Germinal center (tissue), 1 donor: Measurements from ENCODE around the gene PITX1.
"Not testable (repeated sequence)": the region's sequence is repeated elsewhere in the genome, so short reads cannot be mapped to it uniquely, and the experiment has no call there.

Source experiments
- DNase-seq: peaks from one replicate; pipeline ENCODE4 v3.0.0; 2012; ENCODE audit warnings: mixed read lengths, low spot score

PITX1 gene

GRCh38 chr5:135010502-135011354 lies 23.3 kb downstream of the PITX1 start:
- no peak for DNase-seq

- no peak for DNase-seq
These were observed 24.1 kb downstream of the PITX1 start for GRCh38 chr5:135009736-135010501.

GRCh38 chr5:135008981-135009735 lies 24.9 kb downstream of the PITX1 start:
- no peak for DNase-seq

DNA sequence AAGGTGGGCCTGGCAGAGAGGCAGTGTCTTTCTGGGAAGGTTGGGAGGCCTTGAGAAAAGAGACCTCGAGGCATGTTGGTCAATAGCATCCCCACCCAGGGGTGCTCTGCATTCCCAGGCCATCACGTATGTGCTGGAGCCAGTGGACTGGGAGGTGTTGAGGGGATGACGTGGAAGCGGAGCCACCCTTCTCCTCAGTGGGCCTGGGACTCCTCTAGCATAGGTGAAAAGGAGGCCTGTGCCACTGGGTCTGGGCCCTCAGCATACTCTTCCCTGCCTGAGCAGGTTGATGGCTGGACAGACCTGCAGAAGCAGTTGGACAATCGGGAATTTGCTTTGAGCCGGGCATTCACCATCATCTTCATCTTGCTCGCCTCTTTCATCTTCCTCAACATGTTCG lies 25.5 kb downstream of the PITX1 start:
- no peak for DNase-seq

- peak; percentile 1 for DNase-seq
These were observed 26.2 kb downstream of the PITX1 start for GRCh38 chr5:135007749-135008363.

- peak; percentile 0 for DNase-seq
These were observed 26.7 kb downstream of the PITX1 start for GRCh38 chr5:135007305-135007704.

DNA sequence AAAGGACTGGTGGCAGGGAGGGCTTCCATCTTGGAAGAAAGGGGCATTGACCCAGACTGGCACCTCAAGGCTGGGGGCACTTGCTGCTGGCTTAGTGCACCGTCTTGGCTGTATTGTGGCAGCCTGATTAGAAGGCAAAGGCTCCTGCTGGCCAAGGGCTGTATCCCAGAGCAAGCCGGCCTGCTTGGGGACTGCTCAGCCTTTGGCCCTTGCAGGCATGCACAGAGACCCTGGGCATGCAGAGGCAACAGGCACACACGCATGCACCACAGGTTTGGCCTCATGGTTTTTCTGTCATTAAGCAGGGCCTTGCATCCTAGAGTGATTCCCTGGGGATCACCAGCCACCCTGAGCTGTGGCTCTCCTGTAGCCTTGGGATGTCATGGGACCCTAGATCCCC lies 29.0 kb downstream of the PITX1 start:
- DNase-seq = no peak

- DNase-seq = no peak
These were observed 29.7 kb downstream of the PITX1 start for GRCh38 chr5:135004376-135004775.

DNA sequence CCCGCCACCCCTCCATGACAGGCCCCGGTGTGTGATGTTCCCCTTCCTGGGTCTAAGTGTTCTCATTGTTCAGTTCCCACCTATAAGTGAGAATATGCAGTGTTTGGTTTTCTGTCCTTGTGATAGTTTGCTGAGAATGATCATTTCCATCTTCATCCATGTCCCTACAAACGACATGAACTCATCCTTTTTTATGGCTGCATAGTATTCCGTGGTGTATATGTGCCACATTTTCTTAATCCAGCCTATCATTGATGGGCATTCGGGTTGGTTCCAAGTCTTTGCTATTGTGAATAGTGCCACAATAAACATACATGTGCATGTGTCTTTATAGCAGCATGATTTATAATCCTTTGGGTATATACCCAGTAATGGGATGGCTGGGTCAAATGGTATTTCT lies 36.0 kb downstream of the PITX1 start:
- DNase-seq = not testable (repeated sequence)

DNA sequence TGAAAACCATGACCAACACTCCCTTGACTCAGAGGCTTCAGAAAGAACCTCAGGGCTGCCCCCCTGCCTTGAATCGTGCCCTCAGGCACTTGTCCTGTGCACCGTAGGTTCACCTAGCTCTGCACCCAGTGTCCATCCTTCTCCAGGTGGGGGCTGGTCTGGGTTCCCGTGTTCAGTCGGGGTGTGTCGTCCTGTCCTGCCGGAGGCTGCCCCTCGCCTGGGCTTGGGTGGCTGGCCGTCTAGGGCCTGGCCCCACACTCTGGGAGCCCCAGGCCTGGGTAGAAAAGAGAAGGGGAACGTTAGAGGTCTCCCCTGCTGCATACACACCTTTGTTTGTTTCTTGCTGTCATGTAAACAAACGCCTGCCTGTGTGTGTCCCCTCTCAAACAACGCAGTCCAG lies 37.0 kb downstream of the PITX1 start:
- DNase-seq = no peak

DNA sequence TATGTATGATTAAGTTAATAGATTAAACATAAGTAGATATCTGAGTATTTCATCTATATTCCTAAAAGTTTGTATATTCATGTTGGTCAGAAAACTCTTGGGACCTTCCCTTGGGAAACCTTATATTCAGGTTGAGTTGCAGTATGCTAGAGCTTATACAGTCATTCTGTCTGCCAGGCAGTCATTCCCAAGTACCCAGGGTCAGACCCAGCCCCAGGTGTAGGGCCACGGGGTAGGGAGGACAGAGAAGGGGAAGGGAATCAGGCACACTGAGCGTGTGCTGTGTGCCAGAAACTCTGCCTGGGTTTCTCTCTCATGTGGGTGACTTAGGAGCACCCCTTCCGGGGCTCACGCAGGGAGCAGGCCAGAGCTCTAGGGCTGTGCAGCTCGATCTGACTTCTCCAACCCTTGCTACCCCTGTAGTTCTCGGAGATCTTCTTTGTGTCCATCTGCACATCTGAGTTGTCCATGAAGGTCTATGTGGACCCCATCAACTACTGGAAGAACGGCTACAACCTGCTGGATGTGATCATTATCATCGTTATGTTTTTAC lies 38.1 kb downstream of the PITX1 start:
- no peak for DNase-seq

GRCh38 chr5:134994560-134995156 lies 39.4 kb downstream of the PITX1 start:
- DNase-seq = peak; percentile 42

GRCh38 chr5:134993161-134993560 lies 40.9 kb downstream of the PITX1 start:
- DNase-seq = no peak

GRCh38 chr5:134992148-134992547 lies 41.9 kb downstream of the PITX1 start:
- no peak for DNase-seq

DNA sequence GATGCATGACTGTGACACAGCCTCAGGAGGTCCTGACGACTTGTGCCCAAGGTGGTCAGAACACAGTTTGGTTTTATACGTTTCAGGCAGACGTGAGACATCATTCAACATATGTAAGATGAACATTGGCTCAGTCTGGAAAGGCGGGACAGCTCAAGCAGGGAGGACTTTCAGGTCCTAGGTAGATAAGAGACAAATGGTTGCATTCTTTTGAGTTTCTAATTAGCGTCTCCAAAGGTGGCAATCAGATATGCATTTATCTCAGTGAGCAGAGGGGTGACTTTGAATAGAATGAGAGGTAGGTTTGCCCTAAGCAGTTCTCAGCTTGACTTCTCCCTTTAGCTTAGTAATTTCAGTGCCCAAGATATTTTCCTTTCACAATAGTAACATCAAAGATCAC lies 43.8 kb downstream of the PITX1 start:
- DNase-seq = not testable (repeated sequence)

- DNase-seq = no peak
These were observed 44.7 kb downstream of the PITX1 start for GRCh38 chr5:134989266-134989830.

DNA sequence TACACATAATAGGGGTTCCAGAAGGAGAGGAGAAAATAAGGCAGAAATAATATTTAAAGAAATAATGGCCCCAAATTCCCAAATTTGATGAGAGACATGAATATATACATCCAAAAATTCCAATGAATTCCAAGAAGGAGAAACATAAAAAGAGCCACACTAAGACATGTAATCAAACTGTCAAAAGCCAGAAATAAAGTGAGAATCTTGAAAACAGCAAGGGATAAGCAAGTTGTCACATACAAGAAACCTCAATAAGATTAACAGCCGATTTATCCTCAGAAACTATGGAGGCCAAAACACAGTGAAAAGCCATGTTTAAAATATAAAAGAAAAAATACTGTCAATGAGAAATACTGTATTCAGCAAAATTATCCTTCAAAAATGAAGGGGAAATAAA lies 51.8 kb downstream of the PITX1 start:
- no peak for DNase-seq

- DNase-seq = no peak
These were observed 54.6 kb downstream of the PITX1 start for GRCh38 chr5:134979416-134979815.
